ENCODE measurements around the gene MMP1. TPM values are rescaled to one million over a fixed set of nuclear protein-coding genes. Genes with fewer than 3 reads are reported as not detected.

The MMP1 gene
- total RNA-seq, 1 experiment from 2014 or later = not detected

DNA sequence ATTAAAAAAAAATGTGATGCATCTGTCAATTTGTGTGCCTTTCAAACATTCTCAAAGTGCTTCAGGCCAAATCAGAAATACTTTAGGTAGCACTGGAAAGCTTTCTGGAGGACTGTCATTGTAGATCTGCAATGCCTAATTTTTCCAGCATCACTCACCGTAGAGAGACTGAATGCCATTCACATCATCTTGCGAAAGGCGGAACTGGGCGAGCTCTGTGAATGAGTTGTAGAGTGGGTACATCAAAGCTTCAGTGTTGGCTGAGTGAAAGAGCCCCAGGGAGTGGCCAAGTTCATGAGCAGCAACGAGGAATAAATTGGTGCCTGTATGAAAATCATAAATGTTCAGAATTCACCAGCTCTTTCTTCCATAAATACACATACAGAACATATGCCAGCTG lies 21.5 kb downstream of the MMP1 start:
- TF ChIP-seq, protein P1, sequence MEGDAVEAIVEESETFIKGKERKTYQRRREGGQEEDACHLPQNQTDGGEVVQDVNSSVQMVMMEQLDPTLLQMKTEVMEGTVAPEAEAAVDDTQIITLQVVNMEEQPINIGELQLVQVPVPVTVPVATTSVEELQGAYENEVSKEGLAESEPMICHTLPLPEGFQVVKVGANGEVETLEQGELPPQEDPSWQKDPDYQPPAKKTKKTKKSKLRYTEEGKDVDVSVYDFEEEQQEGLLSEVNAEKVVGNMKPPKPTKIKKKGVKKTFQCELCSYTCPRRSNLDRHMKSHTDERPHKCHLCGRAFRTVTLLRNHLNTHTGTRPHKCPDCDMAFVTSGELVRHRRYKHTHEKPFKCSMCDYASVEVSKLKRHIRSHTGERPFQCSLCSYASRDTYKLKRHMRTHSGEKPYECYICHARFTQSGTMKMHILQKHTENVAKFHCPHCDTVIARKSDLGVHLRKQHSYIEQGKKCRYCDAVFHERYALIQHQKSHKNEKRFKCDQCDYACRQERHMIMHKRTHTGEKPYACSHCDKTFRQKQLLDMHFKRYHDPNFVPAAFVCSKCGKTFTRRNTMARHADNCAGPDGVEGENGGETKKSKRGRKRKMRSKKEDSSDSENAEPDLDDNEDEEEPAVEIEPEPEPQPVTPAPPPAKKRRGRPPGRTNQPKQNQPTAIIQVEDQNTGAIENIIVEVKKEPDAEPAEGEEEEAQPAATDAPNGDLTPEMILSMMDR (conservative IDR thresholded peaks at IDR 0.05) = no peak
- H3K23ac ChIP-seq (ENCODE audit: insufficient read length, low read depth, low read length) = no peak overlapping the region
- H3K18ac ChIP-seq (ENCODE audit: insufficient read length, low read depth, low read length) = no peak overlapping the region
- no peak overlapping the region for H3K4me2 ChIP-seq (ENCODE audit: insufficient read depth, insufficient read length, low read length)
- no peak overlapping the region for H3K14ac ChIP-seq (ENCODE audit: insufficient read depth, low read length)
- H3K27ac Mint-ChIP-seq = 0 out of 7 replicates have a peak overlapping the region, but pooled peaks of 1 of the 3 experiments have one; percentile 35
- no peaks in the 10 kb centered on the region for H3K23me2 ChIP-seq (ENCODE audit: insufficient read length, low read depth, low read length, poor library complexity, severe bottlenecking)
- H3K4me1 ChIP-seq (ENCODE audit: insufficient read depth, low read length) = peaks cover 2% of the 10 kb centered on the region; the same call in 1 of the 2 replicates
- no peak overlapping the region for H4K5ac ChIP-seq (ENCODE audit: insufficient read length, low read depth, low read length)
- no peak overlapping the region for H3K27ac ChIP-seq (ENCODE audit: insufficient read length, low read depth, low read length)
- no peak for DNase-seq
- no peaks in the 10 kb centered on the region for H3K9me3 ChIP-seq (ENCODE audit: control insufficient read depth, low read depth, low read length)
- no peak overlapping the region for H2BK12ac ChIP-seq (ENCODE audit: insufficient read length, low read depth, low read length)
- no peaks in the 10 kb centered on the region for H3K27me3 Mint-ChIP-seq (ENCODE audit: low read depth)
- H3K9ac ChIP-seq (ENCODE audit: extremely low read depth, insufficient read length, low read length) = no peak overlapping the region
- no peaks in the 10 kb centered on the region for H3K9me3 Mint-ChIP-seq
- H4K91ac ChIP-seq (ENCODE audit: insufficient read length, low read depth, low read length) = no peak overlapping the region
- no peak overlapping the region for H2BK20ac ChIP-seq (ENCODE audit: low read depth, low read length, poor library complexity, severe bottlenecking)
- H2AK5ac ChIP-seq (ENCODE audit: insufficient read length, low read length) = no peak overlapping the region
- WGBS (ENCODE audit: extremely low coverage, insufficient read length, low lambda C conversion rate) = no CpG with 5 or more reads among the region's 5 CpGs
- H3K79me1 ChIP-seq (ENCODE audit: insufficient read depth, low read depth, low read length, poor library complexity, severe bottlenecking) = no peaks in the 10 kb centered on the region
- H3K27me3 ChIP-seq (ENCODE audit: insufficient read depth, low read length) = no peaks in the 10 kb centered on the region
- H3K4me1 Mint-ChIP-seq = peaks cover 17 to 25% of the 10 kb centered on the region in 2 experiments
- no peak overlapping the region for H3T11ph ChIP-seq (ENCODE audit: low read length)
- no peaks in the 10 kb centered on the region for H4K20me1 ChIP-seq (ENCODE audit: control insufficient read depth, insufficient read depth, insufficient read length)
- H2BK5ac ChIP-seq (ENCODE audit: insufficient read length, low read length) = no peak overlapping the region
- no peak overlapping the region for H2BK120ac ChIP-seq (ENCODE audit: low read depth, low read length, poor library complexity, severe bottlenecking)
- H2AFZ ChIP-seq (ENCODE audit: low read length) = no peak overlapping the region
- no peak overlapping the region for H3K56ac ChIP-seq (ENCODE audit: insufficient read length, low read depth, low read length)
- no peak overlapping the region for H3K4me3 Mint-ChIP-seq
- no peaks in the 10 kb centered on the region for H3K79me2 ChIP-seq (ENCODE audit: insufficient read depth, low read length)
- no peak overlapping the region for H2BK15ac ChIP-seq (ENCODE audit: low read depth, low read length)
- H3K4ac ChIP-seq (ENCODE audit: low read depth, low read length) = no peak overlapping the region
- H3K36me3 Mint-ChIP-seq (ENCODE audit: insufficient read depth in 1 of 3, low read depth in 3 of 3) = no peaks in the 10 kb centered on the region
- no peak overlapping the region for H4K8ac ChIP-seq (replicated peaks; ENCODE audit: insufficient read length, low read depth, low read length)
